Stimulated activated CD8-positive, alpha-beta memory T cell treated with anti-CD3 and anti-CD28 coated beads, Interleukin-15, amount 100 ng/mL, for 24 hours (primary cell): Measurements from ENCODE around the gene MAP3K12.
"Not testable (repeated sequence)": the region's sequence is repeated elsewhere in the genome, so short reads cannot be mapped to it uniquely, and the experiment has no call there.

ENCODE experiments used
- DNase-seq: peaks from one replicate; pipeline ENCODE4 v3.0.0-alpha.2; 2020; ENCODE audit warnings: low read depth

The MAP3K12 gene

GRCh38 chr12:53492830-53493609 is 6.2 kb downstream of the MAP3K12 start:
- DNase-seq: peak; percentile 74

GRCh38 chr12:53492188-53492587 is 7.1 kb downstream of the MAP3K12 start:
- no peak for DNase-seq

GRCh38 chr12:53489242-53489864 is 9.9 kb downstream of the MAP3K12 start:
- no peak for DNase-seq

GRCh38 chr12:53486736-53487487 is 12.3 kb downstream of the MAP3K12 start:
- DNase-seq: no peak

- no peak for DNase-seq
Measured at GRCh38 chr12:53485955-53486735, 13.1 kb downstream of the MAP3K12 start.

- no peak for DNase-seq
Measured at GRCh38 chr12:53484686-53485575, 14.3 kb downstream of the MAP3K12 start.

GRCh38 chr12:53483979-53484377 is 15.3 kb downstream of the MAP3K12 start:
- DNase-seq: no peak

GRCh38 chr12:53483225-53483978 is 15.9 kb downstream of the MAP3K12 start:
- no peak for DNase-seq

GRCh38 chr12:53482626-53483168 is 16.6 kb downstream of the MAP3K12 start:
- DNase-seq: no peak

GRCh38 chr12:53481939-53482586 is 17.2 kb downstream of the MAP3K12 start:
- DNase-seq: no peak

- not testable (repeated sequence) for DNase-seq
Measured at GRCh38 chr12:53481458-53481857, 17.8 kb downstream of the MAP3K12 start.

- DNase-seq: no peak
Measured at GRCh38 chr12:53480491-53481442, 18.5 kb downstream of the MAP3K12 start.

- DNase-seq: no peak
Measured at GRCh38 chr12:53479331-53479730, 19.9 kb downstream of the MAP3K12 start.

GRCh38 chr12:53478865-53479264 is 20.4 kb downstream of the MAP3K12 start:
- no peak for DNase-seq

- no peak for DNase-seq
Measured at GRCh38 chr12:53476769-53477209, 22.5 kb downstream of the MAP3K12 start.

- DNase-seq: no peak
Measured at GRCh38 chr12:53474819-53475218, 24.4 kb downstream of the MAP3K12 start.

GRCh38 chr12:53474077-53474476 is 25.2 kb downstream of the MAP3K12 start:
- DNase-seq: no peak

GRCh38 chr12:53472056-53472582 is 27.1 kb downstream of the MAP3K12 start:
- no peak for DNase-seq
